HG03457 (cell line): ENCODE data around the gene KDM4B.
"Not testable (repeated sequence)": the region's sequence is repeated elsewhere in the genome, so short reads cannot be mapped to it uniquely, and the experiment has no call there.

ENCODE experiments used
- ATAC-seq: cut with Tn5 transposase; IDR thresholded peaks from one replicate; pipeline ENCODE4 v1.9.1; 2021; ENCODE audit warnings: moderate number of reproducible peaks; ENCODE audit not compliant: unreplicated experiment

KDM4B gene

GRCh38 chr19:5193192-5193591, 224.3 kb downstream of the KDM4B start:
- no peak for ATAC-seq

GRCh38 chr19:5194641-5195040, 225.7 kb downstream of the KDM4B start:
- no peak for ATAC-seq

DNA sequence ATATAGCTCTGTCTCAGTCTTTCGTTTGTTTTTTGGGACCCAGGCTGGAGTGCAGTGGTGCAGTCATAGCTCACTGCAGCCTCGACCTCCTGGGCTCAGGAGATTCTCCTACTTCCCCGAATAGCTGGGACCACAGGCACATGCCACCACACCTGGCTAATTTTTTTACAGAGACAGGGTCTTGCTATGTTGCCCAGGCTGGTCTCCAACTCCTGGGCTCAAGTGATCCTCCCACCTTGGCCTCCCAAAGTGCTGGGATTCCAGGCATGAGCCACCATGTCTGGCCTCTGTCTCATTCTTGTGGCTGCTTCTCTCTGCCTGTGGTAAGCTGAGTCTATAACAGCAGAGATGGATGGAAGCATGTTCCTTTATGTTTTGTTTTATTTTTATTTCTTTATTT, 226.7 kb downstream of the KDM4B start:
- ATAC-seq = not testable (repeated sequence)

DNA sequence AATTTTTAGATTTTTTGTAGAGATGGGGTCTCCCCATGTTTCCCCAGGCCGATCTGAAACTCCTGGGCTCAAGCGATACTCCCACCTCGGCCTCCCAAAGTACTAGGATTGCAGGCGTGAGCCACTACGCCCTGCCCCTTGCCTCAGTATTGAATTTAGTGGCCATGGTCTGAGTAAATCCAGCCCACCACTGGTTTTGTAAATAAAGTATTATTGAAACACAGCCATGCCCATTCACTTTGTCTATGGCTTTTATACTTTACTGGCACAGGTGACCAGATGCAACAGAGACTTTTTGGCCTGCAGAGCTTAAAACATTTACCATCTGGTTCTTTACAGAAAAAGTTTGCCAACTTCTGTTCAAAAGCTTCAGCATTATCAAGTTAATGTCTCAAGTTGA, 227.9 kb downstream of the KDM4B start:
- ATAC-seq = no peak

DNA sequence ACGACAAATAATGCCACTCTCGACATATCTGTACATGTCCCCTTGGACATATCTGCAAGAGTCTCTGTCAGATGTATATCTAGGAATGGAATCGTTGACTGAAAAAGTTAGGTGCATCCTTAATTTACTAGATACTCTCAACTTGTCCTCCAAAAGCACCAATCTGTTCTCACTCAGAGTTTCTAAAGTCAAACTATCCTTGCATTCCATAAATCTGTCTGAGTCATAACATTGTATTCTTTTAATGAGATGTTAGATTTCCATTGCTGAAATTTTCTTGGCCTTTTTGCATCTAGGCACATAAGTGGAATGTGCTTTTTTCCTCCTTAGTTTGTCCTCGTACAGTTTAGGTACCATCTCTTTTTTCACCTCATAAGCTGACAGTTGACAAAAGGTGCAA, 231.9 kb downstream of the KDM4B start:
- no peak for ATAC-seq

DNA sequence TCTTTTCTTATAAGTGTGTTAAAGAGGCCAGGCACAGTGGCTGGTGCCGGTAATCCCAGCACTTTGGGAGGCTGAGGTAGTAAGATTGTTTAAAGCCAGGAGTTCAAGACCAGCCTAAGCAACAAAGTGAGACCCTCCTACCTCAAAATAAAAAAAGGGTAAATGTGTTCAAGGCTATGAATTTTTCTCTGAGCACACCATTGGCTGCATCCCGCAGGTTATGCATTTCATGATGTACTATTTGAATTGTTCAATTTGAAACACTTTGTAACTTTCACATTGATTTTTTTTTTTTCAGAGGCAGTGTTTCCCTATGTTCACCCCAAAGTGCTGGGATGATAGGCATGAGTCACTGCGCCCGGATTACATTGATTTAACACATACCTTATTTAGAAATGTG, 233.6 kb downstream of the KDM4B start:
- ATAC-seq = no peak
